Lower lobe of right lung (tissue), 2 donors: ENCODE data around the gene ABLIM1. TPM values are rescaled to one million over a fixed set of nuclear protein-coding genes. Genes with fewer than 3 reads are reported as not detected.
A peak's percentile ranks its signal among the peaks of the same experiment; 100 is the strongest.

Experiments
- ATAC-seq, 2 donors: fragments of 200-7000 bp; cut with Tn5 transposase; one replicate each; pipeline ENCODE4 v1.9.1; 2020 to 2022; ENCODE audit warnings: mild to moderate bottlenecking in 2 of 2, moderate library complexity in 2 of 2
- DNase-seq: peaks from one replicate; pipeline ENCODE4 v3.0.0-alpha.2; 2020
- H3K27ac ChIP-seq: fragments of 200-600 bp; one replicate; pipeline ENCODE4 v1.8.0; 2022
- H3K27me3 ChIP-seq: fragments of 200-600 bp; one replicate; pipeline ENCODE4 v1.8.0; 2022; ENCODE audit warnings: low read depth
- H3K36me3 ChIP-seq: fragments of 200-600 bp; one replicate; pipeline ENCODE4 v1.8.0; 2022; ENCODE audit warnings: mild to moderate bottlenecking
- H3K4me1 ChIP-seq: fragments of 200-600 bp; one replicate; pipeline ENCODE4 v1.8.0; 2022
- H3K4me3 ChIP-seq: fragments of 200-600 bp; one replicate; pipeline ENCODE4 v1.8.0; 2022; ENCODE audit warnings: mild to moderate bottlenecking
- H3K9me3 ChIP-seq: fragments of 200-600 bp; one replicate; pipeline ENCODE4 v1.8.0; 2022
- intact Hi-C: fragments of 100-400 bp; cut with DNase I; formaldehyde crosslinking; loops from one replicate; pipeline ENCODE4 v1.11.0; 2022
- total RNA-seq: library from RNA; stranded (reverse); fragmentation: NEBNext Ultra II Directional; extraction: Animal tissue kit (Norgen Biotek cat#: 25700); gene quantifications from one replicate; pipeline ENCODE4 v1.2.1, GENCODE V29; 2021
- TF ChIP-seq, protein P1 (sequence below): fragments of 200-600 bp; IDR thresholded peaks from one replicate; pipeline ENCODE4 v1.8.0; 2022; ENCODE audit warnings: antibody characterized with exemption, mild to moderate bottlenecking
- donor health status: DM: no; HTN: yes; CAD: no; lungs with severe emphysema.

The ABLIM1 gene
- total RNA-seq, 1 donor from 2014 or later = 106 TPM

GRCh38 chr10:114412907-114413797 lies 244.9 kb downstream of the ABLIM1 start:
- Histone ChIP-seq H3K36me3 (no peaks in the 10 kb centered on the region), H3K27me3 (no peaks in the 10 kb centered on the region), H3K27ac (no peak overlapping the region), H3K4me1 (peaks cover 13% of the 10 kb centered on the region), H3K9me3 (no peaks in the 10 kb centered on the region), H3K4me3 (no peak overlapping the region)
- ATAC-seq (peak; percentile 92 to 97), DNase-seq (peak; percentile 77)
- TF ChIP-seq, protein P1, sequence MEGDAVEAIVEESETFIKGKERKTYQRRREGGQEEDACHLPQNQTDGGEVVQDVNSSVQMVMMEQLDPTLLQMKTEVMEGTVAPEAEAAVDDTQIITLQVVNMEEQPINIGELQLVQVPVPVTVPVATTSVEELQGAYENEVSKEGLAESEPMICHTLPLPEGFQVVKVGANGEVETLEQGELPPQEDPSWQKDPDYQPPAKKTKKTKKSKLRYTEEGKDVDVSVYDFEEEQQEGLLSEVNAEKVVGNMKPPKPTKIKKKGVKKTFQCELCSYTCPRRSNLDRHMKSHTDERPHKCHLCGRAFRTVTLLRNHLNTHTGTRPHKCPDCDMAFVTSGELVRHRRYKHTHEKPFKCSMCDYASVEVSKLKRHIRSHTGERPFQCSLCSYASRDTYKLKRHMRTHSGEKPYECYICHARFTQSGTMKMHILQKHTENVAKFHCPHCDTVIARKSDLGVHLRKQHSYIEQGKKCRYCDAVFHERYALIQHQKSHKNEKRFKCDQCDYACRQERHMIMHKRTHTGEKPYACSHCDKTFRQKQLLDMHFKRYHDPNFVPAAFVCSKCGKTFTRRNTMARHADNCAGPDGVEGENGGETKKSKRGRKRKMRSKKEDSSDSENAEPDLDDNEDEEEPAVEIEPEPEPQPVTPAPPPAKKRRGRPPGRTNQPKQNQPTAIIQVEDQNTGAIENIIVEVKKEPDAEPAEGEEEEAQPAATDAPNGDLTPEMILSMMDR = no peak
- intact Hi-C loops = no loop called here

GRCh38 chr10:114408968-114409444 lies 249.1 kb downstream of the ABLIM1 start:
- Histone ChIP-seq H3K36me3 (no peaks in the 10 kb centered on the region), H3K4me1 (peaks cover 24% of the 10 kb centered on the region), H3K27me3 (peaks cover 14% of the 10 kb centered on the region), H3K27ac (no peak overlapping the region), H3K9me3 (no peaks in the 10 kb centered on the region), H3K4me3 (no peak overlapping the region)
- ATAC-seq (no peak), DNase-seq (no peak)
- TF ChIP-seq, protein P1 = no peak
- intact Hi-C loops = no loop called here

DNA sequence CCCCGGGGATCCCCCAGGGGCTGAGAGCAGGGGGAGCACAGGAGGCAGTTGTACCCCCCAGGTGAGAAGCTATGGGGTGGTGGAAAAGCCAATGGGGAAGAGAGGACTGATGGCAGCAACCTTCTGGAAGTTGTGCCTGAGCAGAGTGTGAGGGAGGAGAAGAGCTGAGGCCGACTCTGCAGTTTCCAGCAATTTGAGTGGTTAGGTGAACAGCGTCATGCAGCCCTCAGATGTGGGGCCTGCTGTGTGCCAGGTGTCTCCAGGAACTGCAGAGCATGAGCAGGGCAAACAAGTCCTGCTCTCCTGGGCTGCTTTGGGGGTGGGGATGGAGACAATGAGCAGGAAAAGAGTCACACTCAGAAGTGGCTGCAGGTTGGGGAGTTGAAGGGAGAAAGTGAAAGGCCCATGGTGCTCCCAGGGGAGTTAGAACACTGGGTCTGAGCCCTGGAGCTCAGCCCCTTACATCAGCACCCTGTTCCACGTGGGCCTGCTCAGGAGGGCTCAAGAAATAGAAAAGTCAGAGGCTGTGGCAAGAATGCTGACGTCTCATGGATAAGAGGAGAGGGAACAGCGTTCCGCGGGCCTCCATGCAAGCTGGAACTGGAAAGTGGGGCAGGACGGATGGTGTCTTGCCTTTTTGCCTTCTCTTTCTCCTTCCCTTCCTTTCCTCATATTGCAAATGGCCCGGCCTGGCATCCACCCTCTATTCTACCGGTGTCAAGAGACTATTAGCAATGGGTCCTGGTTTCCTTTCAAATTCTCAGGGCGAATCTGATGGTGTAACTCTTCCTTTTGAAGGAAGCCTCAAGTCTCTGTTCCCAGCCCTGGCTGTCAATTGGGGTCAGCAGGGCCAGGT lies 249.7 kb downstream of the ABLIM1 start:
- Histone ChIP-seq H3K4me3 (no peak overlapping the region), H3K36me3 (no peaks in the 10 kb centered on the region), H3K9me3 (no peaks in the 10 kb centered on the region), H3K4me1 (peaks cover 26% of the 10 kb centered on the region), H3K27ac (no peak overlapping the region), H3K27me3 (peaks cover 20% of the 10 kb centered on the region)
- DNase-seq (no peak), ATAC-seq (no peak)
- TF ChIP-seq, protein P1 = no peak
- intact Hi-C loops = no loop called here

DNA sequence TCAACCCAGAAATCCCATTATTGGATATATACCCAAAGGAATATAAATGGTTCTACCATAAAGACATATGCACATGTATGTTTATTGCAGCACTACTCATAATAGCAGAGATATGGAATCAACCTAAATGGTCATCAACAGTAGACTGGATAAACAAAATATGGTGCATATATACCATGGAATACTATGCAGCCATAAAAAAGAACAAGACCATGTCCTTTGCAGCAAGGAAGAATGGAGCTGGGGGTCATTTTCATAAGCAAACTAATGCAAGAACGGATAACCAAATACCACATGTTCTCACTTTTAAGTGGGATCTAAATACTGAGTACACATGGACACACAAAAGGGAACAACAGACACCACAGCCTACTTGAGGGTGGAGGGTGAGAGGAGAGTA lies 251.6 kb downstream of the ABLIM1 start:
- H3K27me3 ChIP-seq = peaks cover 32% of the 10 kb centered on the region
- H3K27ac ChIP-seq = no peak overlapping the region
- no peaks in the 10 kb centered on the region for H3K9me3 ChIP-seq
- TF ChIP-seq, protein P1 = no peak
- peaks cover 21% of the 10 kb centered on the region for H3K4me1 ChIP-seq
- H3K36me3 ChIP-seq = no peaks in the 10 kb centered on the region
- no peak overlapping the region for H3K4me3 ChIP-seq
- DNase-seq (no peak), ATAC-seq (no peak)
- intact Hi-C loops = no loop called here

GRCh38 chr10:114405011-114405350 lies 253.1 kb downstream of the ABLIM1 start:
- intact Hi-C loops = no loop called here
- H3K4me3 ChIP-seq = peak overlapping the region; percentile 55
- no peaks in the 10 kb centered on the region for H3K9me3 ChIP-seq
- TF ChIP-seq, protein P1 = no peak
- H3K36me3 ChIP-seq = no peaks in the 10 kb centered on the region
- DNase-seq (no peak), ATAC-seq (no peak)
- H3K4me1 ChIP-seq = peaks cover 32% of the 10 kb centered on the region
- H3K27ac ChIP-seq = no peak overlapping the region
- H3K27me3 ChIP-seq = peaks cover 32% of the 10 kb centered on the region
